Prostate gland (tissue), 2 donors: Measurements from ENCODE around the gene KLHL41. TPM values are rescaled to one million over a fixed set of nuclear protein-coding genes. Genes with fewer than 3 reads are reported as not detected.
"Not testable (repeated sequence)": the region's sequence is repeated elsewhere in the genome, so short reads cannot be mapped to it uniquely, and the experiment has no call there.

Experiments
- DNase-seq: peaks from one replicate; pipeline ENCODE4 v3.0.0-alpha.2; 2019; ENCODE audit warnings: low spot score
- H3K27ac ChIP-seq, 2 donors: fragments of 200-600 bp; sonication (generic); 2 replicates each; pipeline ENCODE4 v1.5.1; 2017 to 2019
- H3K27me3 ChIP-seq: fragments of 200-600 bp; sonication (generic); replicated peaks from 2 replicates; pipeline ENCODE4 v1.5.1; 2019; ENCODE audit not compliant: insufficient read depth
- H3K36me3 ChIP-seq, 2 donors: fragments of 200-600 bp; sonication (generic); 1 replicate in 1 of 2; 2 replicates in 1 of 2; pipeline versions ENCODE4 v1.5.1 to v1.8.1; 2017 to 2019
- H3K4me1 ChIP-seq: fragments of 200-600 bp; sonication (generic); replicated peaks from 2 replicates; pipeline ENCODE4 v1.5.1; 2019
- H3K4me3 ChIP-seq, 2 donors: fragments of 200-600 bp; sonication (generic); 2 replicates each; pipeline ENCODE4 v1.5.1; 2017 to 2019
- H3K9me3 ChIP-seq: fragments of 200-600 bp; sonication (generic); 2 replicates; pipeline ENCODE4 v1.5.1; 2017
- CTCF ChIP-seq, 4 experiments: fragments of 200-600 bp in 2 of 4; fragments of 450-650 bp in 2 of 4; sonication (generic) in 2 of 4; IDR thresholded peaks; 1 replicate in 3 of 4; 2 replicates in 1 of 4; pipeline ENCODE4 v1.5.1; 2016 to 2019; ENCODE audit warnings: antibody characterized with exemption in 4 of 4, mild to moderate bottlenecking in 2 of 4, moderate library complexity in 2 of 4
- POLR2A ChIP-seq: fragments of 450-650 bp; IDR thresholded peaks from one replicate; pipeline ENCODE4 v1.6.1; 2016; ENCODE audit warnings: antibody characterized with exemption, mild to moderate bottlenecking
- POLR2AphosphoS5 ChIP-seq: sonication (generic); formaldehyde crosslinking; IDR thresholded peaks from one replicate; pipeline ENCODE4 v1.6.1; 2017; ENCODE audit warnings: antibody characterized with exemption
- WGBS: methylation state at CpG from one replicate; pipeline ENCODE4 v1.1.5; 2018; 5-methylcytosine and 5-hydroxymethylcytosine counted together
- intact Hi-C: fragments of 100-400 bp; cut with DNase I; formaldehyde crosslinking; loops from one replicate; pipeline ENCODE4 v1.14.2; 2022
- total RNA-seq, 2 donors: library from RNA; depleted of rRNA; stranded (reverse); fragments of >200 nt; gene quantifications; one replicate each; pipeline ENCODE4 v1.1.0, GENCODE V29; 2016

Gene KLHL41
- total RNA-seq, 2 donors from 2014 or later: 2.3 to 13.4 TPM

- intact Hi-C loops: no loop called here
- no peak overlapping the region for H3K4me3 ChIP-seq
- no peak for TF ChIP-seq POLR2AphosphoS5
- TF ChIP-seq CTCF (IDR thresholded peaks at IDR 0.05): no peak
These were observed 11.4 kb downstream of the KLHL41 start for GRCh38 chr2:169520896-169521295.

GRCh38 chr2:169523681-169524080 is 14.2 kb downstream of the KLHL41 start:
- no peak overlapping the region for H3K27ac ChIP-seq
- peaks cover 0 to 2% of the 10 kb centered on the region in 2 donors for H3K36me3 ChIP-seq
- 66% methylated on average over 5 of the region's 5 CpGs for WGBS
- no peaks in the 10 kb centered on the region for H3K9me3 ChIP-seq
- no peaks in the 10 kb centered on the region for H3K4me1 ChIP-seq
- no peak for TF ChIP-seq CTCF (IDR thresholded peaks at IDR 0.05)
- intact Hi-C loops: no loop called here
- no peak overlapping the region for H3K4me3 ChIP-seq
- no peak for DNase-seq
- no peaks in the 10 kb centered on the region for H3K27me3 ChIP-seq

More at GRCh38 chr2:169520896-169521295, 11.4 kb downstream of the KLHL41 start:
- H3K27me3 ChIP-seq: no peaks in the 10 kb centered on the region
- DNase-seq: no peak
- H3K27ac ChIP-seq: no peak overlapping the region
- no peaks in the 10 kb centered on the region for H3K4me1 ChIP-seq
- peaks cover 0 to 2% of the 10 kb centered on the region in 2 donors for H3K36me3 ChIP-seq
- no peaks in the 10 kb centered on the region for H3K9me3 ChIP-seq

- intact Hi-C loops: no loop called here
- no peak for DNase-seq
- TF ChIP-seq CTCF (IDR thresholded peaks at IDR 0.05): no peak
- WGBS: 67% methylated on average over 2 of the region's 2 CpGs
- Histone ChIP-seq H3K4me1 (no peaks in the 10 kb centered on the region), H3K36me3 (no peaks in the 10 kb centered on the region), H3K9me3 (no peaks in the 10 kb centered on the region), H3K4me3 (no peak overlapping the region), H3K27ac (no peak overlapping the region), H3K27me3 (no peaks in the 10 kb centered on the region)
These were observed 15.9 kb downstream of the KLHL41 start for GRCh38 chr2:169525434-169525833.

- H3K9me3 ChIP-seq: no peaks in the 10 kb centered on the region
- H3K27me3 ChIP-seq: no peaks in the 10 kb centered on the region
- H3K36me3 ChIP-seq: no peaks in the 10 kb centered on the region
- intact Hi-C loops: no loop called here
- no peak for TF ChIP-seq POLR2A
- TF ChIP-seq CTCF (IDR thresholded peaks at IDR 0.05): no peak
- TF ChIP-seq POLR2AphosphoS5: no peak
- no peaks in the 10 kb centered on the region for H3K4me1 ChIP-seq
- H3K27ac ChIP-seq: no peak overlapping the region
- no peak overlapping the region for H3K4me3 ChIP-seq
- DNase-seq: no peak
These were observed 16.9 kb downstream of the KLHL41 start for GRCh38 chr2:169526451-169526850.

- no peaks in the 10 kb centered on the region for H3K4me1 ChIP-seq
- intact Hi-C loops: no loop called here
- 29% methylated on average over 2 of the region's 2 CpGs for WGBS
- peak; percentile 61 for DNase-seq
- no peak overlapping the region for H3K27ac ChIP-seq
- no peaks in the 10 kb centered on the region for H3K9me3 ChIP-seq
- TF ChIP-seq CTCF (IDR thresholded peaks at IDR 0.05): peak; percentile 64 to 86 (median 74)
- TF ChIP-seq POLR2A: no peak
- H3K36me3 ChIP-seq: no peaks in the 10 kb centered on the region
- H3K4me3 ChIP-seq: no peak overlapping the region
- H3K27me3 ChIP-seq: no peaks in the 10 kb centered on the region
These were observed 18.8 kb downstream of the KLHL41 start for GRCh38 chr2:169528271-169528701.

GRCh38 chr2:169539460-169539859 is 30.0 kb downstream of the KLHL41 start:
- H3K27me3 ChIP-seq, H3K9me3 ChIP-seq, H3K27ac ChIP-seq, H3K36me3 ChIP-seq, H3K4me3 ChIP-seq, intact Hi-C loops, H3K4me1 ChIP-seq, DNase-seq: not testable (repeated sequence)
- WGBS: 98% methylated on average over 2 of the region's 2 CpGs
